IPS DF 6.9 (cell line): ENCODE data around the gene DNAH10.
A peak's percentile ranks its signal among the peaks of the same experiment; 100 is the strongest.

Experiments used
- DNase-seq: peaks from one replicate; pipeline ENCODE4 v3.0.0-alpha.2; 2013; ENCODE audit warnings: low read depth, low spot score
- H3K27ac ChIP-seq: one replicate; pipeline ENCODE4 v1.5.1; 2013; ENCODE audit warnings: low read length, control low read depth
- H3K27me3 ChIP-seq: 2 replicates; pipeline ENCODE4 v1.6.1; 2013; ENCODE audit warnings: mild to moderate bottlenecking, low read length; ENCODE audit not compliant: control insufficient read depth, insufficient read depth
- H3K36me3 ChIP-seq: 2 replicates; pipeline ENCODE4 v1.6.1; 2013; ENCODE audit warnings: low read length; ENCODE audit not compliant: control insufficient read depth, insufficient read depth
- H3K4me1 ChIP-seq: 2 replicates; pipeline ENCODE4 v1.6.1; 2013; ENCODE audit warnings: low read length; ENCODE audit not compliant: control insufficient read depth, insufficient read depth
- H3K4me3 ChIP-seq: 2 replicates; pipeline ENCODE4 v1.5.1; 2013; ENCODE audit warnings: mild to moderate bottlenecking, low read length
- H3K9me3 ChIP-seq: 2 replicates; pipeline ENCODE4 v1.6.1; 2013; ENCODE audit warnings: low read length, inconsistent platforms; ENCODE audit not compliant: control insufficient read depth, insufficient read depth
- WGBS: extraction: QIAGEN DNeasy Blood & Tissue Kit; methylation state at CpG from one replicate; pipeline ENCODE4 v1.1.7; 2013; ENCODE audit warnings: mixed read lengths, missing lambda C conversion rate; ENCODE audit not compliant: insufficient read length, insufficient coverage; 5-methylcytosine and 5-hydroxymethylcytosine counted together

DNAH10 gene

GRCh38 chr12:123763093-123763492 is 992 bp downstream of the DNAH10 start:
- H3K27me3 ChIP-seq: no peaks in the 10 kb centered on the region
- DNase-seq: peak; percentile 48
- H3K9me3 ChIP-seq: no peaks in the 10 kb centered on the region
- no peaks in the 10 kb centered on the region; the same call in 1 of the 2 replicates for H3K36me3 ChIP-seq
- WGBS: no CpG with 5 or more reads among the region's 8 CpGs
- peak overlapping the region; percentile 38; the same call in 1 of the 2 replicates for H3K4me3 ChIP-seq
- H3K4me1 ChIP-seq: no peaks in the 10 kb centered on the region
- no peak overlapping the region for H3K27ac ChIP-seq

GRCh38 chr12:123764109-123764508 is 2.0 kb downstream of the DNAH10 start:
- 100% methylated on average over 1 of the region's 12 CpGs for WGBS
- Histone ChIP-seq H3K4me3 (no peak overlapping the region), H3K27me3 (no peaks in the 10 kb centered on the region), H3K4me1 (no peaks in the 10 kb centered on the region), H3K36me3 (no peaks in the 10 kb centered on the region; the same call in 1 of the 2 replicates), H3K9me3 (no peaks in the 10 kb centered on the region), H3K27ac (no peak overlapping the region)
- DNase-seq: no peak

GRCh38 chr12:123765504-123766035 is 3.5 kb downstream of the DNAH10 start:
- H3K27ac ChIP-seq: no peak overlapping the region
- WGBS: 100% methylated on average over 1 of the region's 2 CpGs
- no peaks in the 10 kb centered on the region for H3K4me1 ChIP-seq
- no peaks in the 10 kb centered on the region for H3K36me3 ChIP-seq
- no peak overlapping the region for H3K4me3 ChIP-seq
- no peaks in the 10 kb centered on the region for H3K27me3 ChIP-seq
- no peak for DNase-seq
- H3K9me3 ChIP-seq: no peaks in the 10 kb centered on the region

GRCh38 chr12:123767613-123768012 is 5.5 kb downstream of the DNAH10 start:
- DNase-seq: no peak
- Histone ChIP-seq H3K27me3 (no peaks in the 10 kb centered on the region), H3K27ac (no peak overlapping the region), H3K4me1 (no peaks in the 10 kb centered on the region), H3K4me3 (no peak overlapping the region), H3K36me3 (no peaks in the 10 kb centered on the region), H3K9me3 (no peaks in the 10 kb centered on the region)
- no CpG with 5 or more reads among the region's 9 CpGs for WGBS

GRCh38 chr12:123771261-123771660 is 9.2 kb downstream of the DNAH10 start:
- Histone ChIP-seq H3K27ac (no peak overlapping the region), H3K36me3 (no peaks in the 10 kb centered on the region), H3K4me1 (no peaks in the 10 kb centered on the region), H3K27me3 (no peaks in the 10 kb centered on the region), H3K4me3 (no peak overlapping the region), H3K9me3 (no peaks in the 10 kb centered on the region)
- no peak for DNase-seq
- no CpG with 5 or more reads among the region's 7 CpGs for WGBS

GRCh38 chr12:123772074-123772473 is 10.0 kb downstream of the DNAH10 start:
- Histone ChIP-seq H3K27me3 (no peaks in the 10 kb centered on the region), H3K27ac (no peak overlapping the region), H3K36me3 (no peaks in the 10 kb centered on the region), H3K9me3 (no peaks in the 10 kb centered on the region), H3K4me1 (no peaks in the 10 kb centered on the region), H3K4me3 (no peak overlapping the region)
- DNase-seq: no peak
- no CpG with 5 or more reads among the region's 5 CpGs for WGBS

- Histone ChIP-seq H3K27ac (no peak overlapping the region), H3K9me3 (no peaks in the 10 kb centered on the region), H3K36me3 (no peaks in the 10 kb centered on the region), H3K4me1 (no peaks in the 10 kb centered on the region), H3K27me3 (no peaks in the 10 kb centered on the region), H3K4me3 (no peak overlapping the region)
- no peak for DNase-seq
- no CpG with 5 or more reads among the region's 1 CpG for WGBS
These were observed 11.3 kb downstream of the DNAH10 start for GRCh38 chr12:123773375-123773774.

GRCh38 chr12:123779551-123779950 is 17.4 kb downstream of the DNAH10 start:
- no peak for DNase-seq
- no peaks in the 10 kb centered on the region for H3K27me3 ChIP-seq
- H3K27ac ChIP-seq: no peak overlapping the region
- no peak overlapping the region for H3K4me3 ChIP-seq
- H3K36me3 ChIP-seq: no peaks in the 10 kb centered on the region
- H3K9me3 ChIP-seq: no peaks in the 10 kb centered on the region
- no peaks in the 10 kb centered on the region for H3K4me1 ChIP-seq

GRCh38 chr12:123782997-123783792 is 21.1 kb downstream of the DNAH10 start:
- Histone ChIP-seq H3K27ac (no peak overlapping the region), H3K27me3 (no peaks in the 10 kb centered on the region), H3K4me3 (no peak overlapping the region), H3K4me1 (no peaks in the 10 kb centered on the region; the same call in 1 of the 2 replicates), H3K36me3 (no peaks in the 10 kb centered on the region), H3K9me3 (no peaks in the 10 kb centered on the region)
- WGBS: no CpG with 5 or more reads among the region's 10 CpGs
- no peak for DNase-seq

GRCh38 chr12:123787466-123787865 is 25.4 kb downstream of the DNAH10 start:
- Histone ChIP-seq H3K4me1 (no peaks in the 10 kb centered on the region; the same call in 1 of the 2 replicates), H3K4me3 (no peak overlapping the region), H3K27me3 (no peaks in the 10 kb centered on the region), H3K27ac (no peak overlapping the region), H3K9me3 (no peaks in the 10 kb centered on the region), H3K36me3 (no peaks in the 10 kb centered on the region)
- no CpG with 5 or more reads among the region's 25 CpGs for WGBS
- no peak for DNase-seq

- Histone ChIP-seq H3K27me3 (no peaks in the 10 kb centered on the region), H3K36me3 (no peaks in the 10 kb centered on the region), H3K27ac (no peak overlapping the region), H3K4me1 (no peaks in the 10 kb centered on the region; the same call in 1 of the 2 replicates), H3K4me3 (no peak overlapping the region), H3K9me3 (no peaks in the 10 kb centered on the region)
- DNase-seq: no peak
- WGBS: no CpG with 5 or more reads among the region's 9 CpGs
These were observed 26.4 kb downstream of the DNAH10 start for GRCh38 chr12:123788541-123788940.
